Hypothalamus (tissue), 51 donors: ENCODE measurements around the gene ATP8A2.

Source experiments
- DNase-seq, 51 donors: peaks; one replicate each; lab custom pipeline; 2025; lab: John Stamatoyannopoulos, UW

The ATP8A2 gene

GRCh38 chr13:25722893-25723292, 351.1 kb downstream of the ATP8A2 start:
- no peak for DNase-seq

GRCh38 chr13:25725104-25725503, 353.3 kb downstream of the ATP8A2 start:
- no peak for DNase-seq

- DNase-seq, result no peak
These were observed 355.5 kb downstream of the ATP8A2 start for GRCh38 chr13:25727250-25727649.

GRCh38 chr13:25727810-25728209, 356.0 kb downstream of the ATP8A2 start:
- DNase-seq, result no peak

- no peak for DNase-seq
These were observed 357.4 kb downstream of the ATP8A2 start for GRCh38 chr13:25729201-25729600.

- DNase-seq, result no peak
These were observed 359.3 kb downstream of the ATP8A2 start for GRCh38 chr13:25731037-25731436.

- DNase-seq, result no peak
These were observed 359.8 kb downstream of the ATP8A2 start for GRCh38 chr13:25731536-25731935.

GRCh38 chr13:25732111-25732865, 360.5 kb downstream of the ATP8A2 start:
- DNase-seq, result no peak

GRCh38 chr13:25733001-25733491, 361.3 kb downstream of the ATP8A2 start:
- DNase-seq, result no peak

- no peak for DNase-seq
These were observed 362.1 kb downstream of the ATP8A2 start for GRCh38 chr13:25733696-25734435.

GRCh38 chr13:25738342-25739196, 366.8 kb downstream of the ATP8A2 start:
- DNase-seq, result no peak

GRCh38 chr13:25739376-25739775, 367.6 kb downstream of the ATP8A2 start:
- DNase-seq, result no peak

GRCh38 chr13:25741796-25742195, 370.0 kb downstream of the ATP8A2 start:
- no peak for DNase-seq

- DNase-seq, result no peak
These were observed 370.4 kb downstream of the ATP8A2 start for GRCh38 chr13:25742220-25742619.

- DNase-seq, result no peak
These were observed 371.6 kb downstream of the ATP8A2 start for GRCh38 chr13:25743421-25743820.

GRCh38 chr13:25744178-25744577, 372.4 kb downstream of the ATP8A2 start:
- no peak for DNase-seq

- DNase-seq, result no peak
These were observed 374.4 kb downstream of the ATP8A2 start for GRCh38 chr13:25746131-25746530.

GRCh38 chr13:25752957-25753551, 381.3 kb downstream of the ATP8A2 start:
- DNase-seq, result no peak

GRCh38 chr13:25753976-25754375, 382.2 kb downstream of the ATP8A2 start:
- DNase-seq, result no peak

GRCh38 chr13:25756251-25756650, 384.5 kb downstream of the ATP8A2 start:
- no peak for DNase-seq

- no peak for DNase-seq
These were observed 385.1 kb downstream of the ATP8A2 start for GRCh38 chr13:25756912-25757311.
